Subcutaneous abdominal adipose tissue (tissue), 5 donors: Measurements from ENCODE around the gene CST1.
"Not testable (repeated sequence)": the region's sequence is repeated elsewhere in the genome, so short reads cannot be mapped to it uniquely, and the experiment has no call there.

Experiments used
- H3K27ac ChIP-seq: one replicate; pipeline ENCODE4 v1.7.0; 2013; ENCODE audit warnings: low read depth, mild to moderate bottlenecking, inconsistent platforms, low read length, moderate library complexity
- H3K27me3 ChIP-seq, 5 donors: one replicate each; pipeline ENCODE4 v1.7.0; 2013; ENCODE audit warnings: low read length in 5 of 5, inconsistent platforms in 1 of 5; ENCODE audit not compliant: control insufficient read depth in 5 of 5, insufficient read depth in 4 of 5
- H3K36me3 ChIP-seq, 5 donors: one replicate each; pipeline ENCODE4 v1.7.0; 2013; ENCODE audit warnings: low read length in 5 of 5; ENCODE audit not compliant: control insufficient read depth in 5 of 5, insufficient read depth in 5 of 5
- H3K4me1 ChIP-seq, 5 donors: one replicate each; pipeline ENCODE4 v1.7.0; 2013; ENCODE audit warnings: low read length in 5 of 5, mild to moderate bottlenecking in 3 of 5, moderate library complexity in 1 of 5; ENCODE audit not compliant: control insufficient read depth in 5 of 5, insufficient read depth in 5 of 5
- H3K4me3 ChIP-seq, 5 donors: one replicate each; pipeline ENCODE4 v1.7.0; 2013; ENCODE audit warnings: low read length in 5 of 5, low read depth in 1 of 5
- H3K9ac ChIP-seq, 5 donors: one replicate each; pipeline ENCODE4 v1.7.0; 2013; ENCODE audit warnings: low read length in 5 of 5, mild to moderate bottlenecking in 4 of 5, moderate library complexity in 3 of 5
- H3K9me3 ChIP-seq, 5 donors: one replicate each; pipeline ENCODE4 v1.7.0; 2013; ENCODE audit warnings: low read length in 5 of 5; ENCODE audit not compliant: control insufficient read depth in 5 of 5
- donor health status: healthy.
- donor health status: healthy.
- donor health status: healthy.
- donor health status: healthy.
- donor health status: healthy.

CST1 gene

GRCh38 chr20:23774081-23774480 lies 23.3 kb upstream of the CST1 start:
- H3K4me1 ChIP-seq: no peaks in the 10 kb centered on the region
- no peak overlapping the region for H3K4me3 ChIP-seq
- H3K36me3 ChIP-seq: no peaks in the 10 kb centered on the region

GRCh38 chr20:23773579-23773978 lies 22.8 kb upstream of the CST1 start:
- H3K36me3 ChIP-seq: no peaks in the 10 kb centered on the region
- peaks cover 0 to 3% (median 0%) of the 10 kb centered on the region in 5 donors for H3K9me3 ChIP-seq
- no peak overlapping the region for H3K27ac ChIP-seq
- H3K27me3 ChIP-seq: peaks cover 0 to 3% (median 2%) of the 10 kb centered on the region in 5 donors
- no peak overlapping the region for H3K4me3 ChIP-seq
- no peaks in the 10 kb centered on the region for H3K4me1 ChIP-seq
- H3K9ac ChIP-seq: no peak overlapping the region

More at GRCh38 chr20:23774081-23774480, 23.3 kb upstream of the CST1 start:
- Histone ChIP-seq H3K27me3 (peaks cover 0 to 3% (median 2%) of the 10 kb centered on the region in 5 donors), H3K27ac (no peak overlapping the region), H3K9ac (no peak overlapping the region), H3K9me3 (no peaks in the 10 kb centered on the region)

GRCh38 chr20:23773127-23773526 lies 22.4 kb upstream of the CST1 start:
- Histone ChIP-seq H3K27me3 (peaks cover 0 to 3% (median 2%) of the 10 kb centered on the region in 5 donors), H3K9me3 (peaks cover 0 to 3% (median 0%) of the 10 kb centered on the region in 5 donors), H3K27ac (no peak overlapping the region), H3K4me3 (no peak overlapping the region), H3K36me3 (no peaks in the 10 kb centered on the region), H3K9ac (no peak overlapping the region), H3K4me1 (no peaks in the 10 kb centered on the region)

GRCh38 chr20:23772074-23772473 lies 21.3 kb upstream of the CST1 start:
- H3K36me3 ChIP-seq: no peaks in the 10 kb centered on the region
- no peaks in the 10 kb centered on the region for H3K4me1 ChIP-seq
- peaks cover 0 to 3% (median 0%) of the 10 kb centered on the region in 5 donors for H3K9me3 ChIP-seq
- H3K27me3 ChIP-seq: peaks cover 0 to 3% (median 2%) of the 10 kb centered on the region in 5 donors
- H3K27ac ChIP-seq: no peak overlapping the region
- H3K9ac ChIP-seq: no peak overlapping the region
- no peak overlapping the region for H3K4me3 ChIP-seq

- Histone ChIP-seq H3K36me3 (no peaks in the 10 kb centered on the region), H3K27me3 (peaks cover 0 to 3% (median 2%) of the 10 kb centered on the region in 5 donors), H3K9me3 (peaks cover 0 to 3% (median 0%) of the 10 kb centered on the region in 5 donors), H3K9ac (no peak overlapping the region), H3K27ac (no peak overlapping the region), H3K4me1 (no peaks in the 10 kb centered on the region), H3K4me3 (no peak overlapping the region)
Measured at GRCh38 chr20:23770384-23770783, 19.6 kb upstream of the CST1 start.

GRCh38 chr20:23768520-23768919 lies 17.8 kb upstream of the CST1 start:
- not testable (repeated sequence) for H3K36me3 ChIP-seq, H3K9ac ChIP-seq, H3K4me1 ChIP-seq, H3K4me3 ChIP-seq, H3K27me3 ChIP-seq, H3K27ac ChIP-seq, H3K9me3 ChIP-seq

- Histone ChIP-seq H3K36me3 (no peaks in the 10 kb centered on the region), H3K4me1 (no peaks in the 10 kb centered on the region), H3K27me3 (peaks cover 0 to 4% (median 0%) of the 10 kb centered on the region in 5 donors), H3K27ac (no peak overlapping the region), H3K9ac (no peak overlapping the region), H3K4me3 (no peak overlapping the region), H3K9me3 (peaks cover 0 to 3% (median 0%) of the 10 kb centered on the region in 5 donors)
Measured at GRCh38 chr20:23766531-23766930, 15.8 kb upstream of the CST1 start.

- no peaks in the 10 kb centered on the region for H3K4me1 ChIP-seq
- peaks cover 0 to 3% (median 0%) of the 10 kb centered on the region in 5 donors for H3K9me3 ChIP-seq
- H3K36me3 ChIP-seq: no peaks in the 10 kb centered on the region
- no peak overlapping the region for H3K27ac ChIP-seq
- no peak overlapping the region for H3K9ac ChIP-seq
- H3K27me3 ChIP-seq: peaks cover 0 to 4% (median 0%) of the 10 kb centered on the region in 5 donors
- no peak overlapping the region for H3K4me3 ChIP-seq
Measured at GRCh38 chr20:23765578-23765977, 14.8 kb upstream of the CST1 start.

- not testable (repeated sequence) for H3K4me1 ChIP-seq, H3K27me3 ChIP-seq, H3K4me3 ChIP-seq
Measured at GRCh38 chr20:23764630-23765029, 13.9 kb upstream of the CST1 start.

GRCh38 chr20:23763345-23763744 lies 12.6 kb upstream of the CST1 start:
- H3K9me3 ChIP-seq: no peaks in the 10 kb centered on the region
- no peaks in the 10 kb centered on the region for H3K4me1 ChIP-seq
- H3K27me3 ChIP-seq: peaks cover 0 to 4% (median 0%) of the 10 kb centered on the region in 5 donors
- no peak overlapping the region for H3K4me3 ChIP-seq
- H3K27ac ChIP-seq: no peak overlapping the region
- no peaks in the 10 kb centered on the region for H3K36me3 ChIP-seq
- no peak overlapping the region for H3K9ac ChIP-seq

More at GRCh38 chr20:23764630-23765029, 13.9 kb upstream of the CST1 start:
- not testable (repeated sequence) for H3K9me3 ChIP-seq, H3K27ac ChIP-seq, H3K36me3 ChIP-seq, H3K9ac ChIP-seq
